ENCODE data around the gene XDH. TPM values are rescaled to one million over a fixed set of nuclear protein-coding genes. Genes with fewer than 3 reads are reported as not detected.

Gene XDH
- polyA plus RNA-seq, 1 of the 3 experiments (the other 2 are of a cell fraction) = 0.33 TPM

DNA sequence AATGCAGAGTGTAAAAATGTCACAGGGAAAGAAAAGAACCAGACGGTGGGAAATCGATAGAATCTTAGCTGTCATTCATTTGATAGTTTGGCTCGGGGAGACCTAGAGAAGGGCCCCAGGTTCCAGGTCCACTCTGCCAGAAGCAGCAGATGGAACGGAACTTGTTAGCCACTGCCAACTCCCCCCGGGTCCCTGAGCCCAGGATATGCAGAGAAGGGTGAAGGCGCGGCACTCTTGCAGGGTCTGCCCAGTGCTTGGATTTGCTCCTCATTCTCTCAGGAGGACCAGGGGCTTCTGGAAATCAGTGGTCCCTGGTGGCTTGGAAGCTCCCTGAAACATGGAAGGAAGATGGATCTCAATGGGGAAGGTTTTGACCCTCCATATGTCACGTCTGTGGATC lies 11.6 kb upstream of the XDH start:
- TF ChIP-seq JUND (IDR thresholded peaks at IDR 0.05) (no peak), TEAD4 (IDR thresholded peaks at IDR 0.05; ENCODE audit: borderline replicate concordance, insufficient read depth) (no peak), MAX (IDR thresholded peaks at IDR 0.05; ENCODE audit: low read depth) (no peak), FOXJ3 (CRISPR knock-in tag; IDR thresholded peaks at IDR 0.05) (no peak), FOSL2 (IDR thresholded peaks at IDR 0.05; ENCODE audit: borderline replicate concordance, low read depth) (no peak), RCOR1 (IDR thresholded peaks at IDR 0.05; ENCODE audit: low read length) (no peak), ELF1 (IDR thresholded peaks at IDR 0.05) (no peak), MEF2A (IDR thresholded peaks at IDR 0.05; ENCODE audit: borderline replicate concordance, low read depth) (no peak), NFIC (IDR thresholded peaks at IDR 0.05; ENCODE audit: borderline replicate concordance) (no peak), RAD21 (IDR thresholded peaks at IDR 0.05; ENCODE audit: low read length) (no peak), TAF1 (IDR thresholded peaks at IDR 0.05; ENCODE audit: borderline replicate concordance, low read depth, low read length) (no peak), CHD2 (IDR thresholded peaks at IDR 0.05; ENCODE audit: low read length, partially characterized antibody) (no peak), POLR2AphosphoS5 (IDR thresholded peaks at IDR 0.05; ENCODE audit: low read depth, low read length) (no peak), FOXM1 (IDR thresholded peaks at IDR 0.05; ENCODE audit: low read depth) (no peak), NRF1 (IDR thresholded peaks at IDR 0.05; ENCODE audit: low read depth, low read length) (no peak), SIN3A (IDR thresholded peaks at IDR 0.05; ENCODE audit: borderline replicate concordance, low read depth, low read length) (no peak), SMC3 (IDR thresholded peaks at IDR 0.05; ENCODE audit: low read depth, low read length) (no peak), RXRA (IDR thresholded peaks at IDR 0.05; ENCODE audit: borderline replicate concordance, low read depth) (no peak)
- TF ChIP-seq, protein P1, sequence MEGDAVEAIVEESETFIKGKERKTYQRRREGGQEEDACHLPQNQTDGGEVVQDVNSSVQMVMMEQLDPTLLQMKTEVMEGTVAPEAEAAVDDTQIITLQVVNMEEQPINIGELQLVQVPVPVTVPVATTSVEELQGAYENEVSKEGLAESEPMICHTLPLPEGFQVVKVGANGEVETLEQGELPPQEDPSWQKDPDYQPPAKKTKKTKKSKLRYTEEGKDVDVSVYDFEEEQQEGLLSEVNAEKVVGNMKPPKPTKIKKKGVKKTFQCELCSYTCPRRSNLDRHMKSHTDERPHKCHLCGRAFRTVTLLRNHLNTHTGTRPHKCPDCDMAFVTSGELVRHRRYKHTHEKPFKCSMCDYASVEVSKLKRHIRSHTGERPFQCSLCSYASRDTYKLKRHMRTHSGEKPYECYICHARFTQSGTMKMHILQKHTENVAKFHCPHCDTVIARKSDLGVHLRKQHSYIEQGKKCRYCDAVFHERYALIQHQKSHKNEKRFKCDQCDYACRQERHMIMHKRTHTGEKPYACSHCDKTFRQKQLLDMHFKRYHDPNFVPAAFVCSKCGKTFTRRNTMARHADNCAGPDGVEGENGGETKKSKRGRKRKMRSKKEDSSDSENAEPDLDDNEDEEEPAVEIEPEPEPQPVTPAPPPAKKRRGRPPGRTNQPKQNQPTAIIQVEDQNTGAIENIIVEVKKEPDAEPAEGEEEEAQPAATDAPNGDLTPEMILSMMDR (IDR thresholded peaks at IDR 0.05) = no peak
- TF ChIP-seq, protein P2, sequence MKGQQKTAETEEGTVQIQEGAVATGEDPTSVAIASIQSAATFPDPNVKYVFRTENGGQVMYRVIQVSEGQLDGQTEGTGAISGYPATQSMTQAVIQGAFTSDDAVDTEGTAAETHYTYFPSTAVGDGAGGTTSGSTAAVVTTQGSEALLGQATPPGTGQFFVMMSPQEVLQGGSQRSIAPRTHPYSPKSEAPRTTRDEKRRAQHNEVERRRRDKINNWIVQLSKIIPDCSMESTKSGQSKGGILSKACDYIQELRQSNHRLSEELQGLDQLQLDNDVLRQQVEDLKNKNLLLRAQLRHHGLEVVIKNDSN (IDR thresholded peaks at IDR 0.05; ENCODE audit: borderline replicate concordance, low read depth) = no peak
- ChIA-PET POLR2A (no interaction called here), CTCF (interaction anchor here (1.1 to 1.5 kb wide), 2 partner anchors 93 to 97 kb away, joined by 3 read pairs; no protein-coding TSS in a partner anchor)
- Histone ChIP-seq H3K4me2 (no peak overlapping the region), H3K79me2 (ENCODE audit: insufficient read depth) (no peaks in the 10 kb centered on the region), H3K9me2 (no peaks in the 10 kb centered on the region), H4K20me1 (ENCODE audit: insufficient read depth) (no peaks in the 10 kb centered on the region), H3K27me3 (ENCODE audit: insufficient read depth) (no peaks in the 10 kb centered on the region), H3K4me3 (ENCODE audit: low read depth in 2 of 2, low read length in 1 of 2) (no peak overlapping the region), H3K36me3 (replicated peaks in 1 of 2; ENCODE audit: control insufficient read depth in 1 of 2, insufficient read depth in 2 of 2, low read length in 1 of 2) (no peaks in the 10 kb centered on the region), H3K9me3 (no peaks in the 10 kb centered on the region), H3K9ac (no peak overlapping the region), H3F3A (replicated peaks; ENCODE audit: insufficient read depth) (no peaks in the 10 kb centered on the region), H3K27ac (ENCODE audit: low read depth in 2 of 2, low read length in 1 of 2) (no peak overlapping the region), H3K4me1 (ENCODE audit: control insufficient read depth in 1 of 2, insufficient read depth in 2 of 2, low read depth in 1 of 2, low read length in 1 of 2) (peaks cover 0 to 9% of the 10 kb centered on the region in 2 experiments; a peak in 1 of 4 replicates), H2AFZ (ENCODE audit: low read depth) (no peak overlapping the region)
- no peak for DNase-seq
- WGBS (ENCODE audit: low lambda C conversion rate) = 74% methylated on average over 8 of the region's 8 CpGs

All from SK-N-SH (cell line).